H9 (cell line): ENCODE measurements around the gene RBM38. TPM values are rescaled to one million over a fixed set of nuclear protein-coding genes. Genes with fewer than 3 reads are reported as not detected.

Source experiments
- DNase-seq: peaks from one replicate; pipeline ENCODE4 v3.0.0-alpha.2; 2017
- H2AFZ ChIP-seq: one replicate; pipeline ENCODE4 v1.6.1; 2013; ENCODE audit warnings: mild to moderate bottlenecking, low read length, control low read depth, moderate library complexity
- H2AK5ac ChIP-seq: 2 replicates; pipeline ENCODE4 v1.6.1; 2013; ENCODE audit warnings: low read length, control low read depth, mixed read lengths; ENCODE audit not compliant: insufficient read length
- H2BK120ac ChIP-seq: one replicate; pipeline ENCODE4 v1.6.1; 2013; ENCODE audit warnings: low read depth, mild to moderate bottlenecking, low read length, control low read depth, inconsistent platforms; ENCODE audit not compliant: poor library complexity, severe bottlenecking
- H2BK12ac ChIP-seq: 2 replicates; pipeline ENCODE4 v1.6.1; 2013; ENCODE audit warnings: low read length, control low read depth, mixed read lengths, low read depth; ENCODE audit not compliant: insufficient read length
- H2BK15ac ChIP-seq: 2 replicates; pipeline ENCODE4 v1.6.1; 2013; ENCODE audit warnings: low read depth, low read length, control low read depth
- H2BK20ac ChIP-seq: one replicate; pipeline ENCODE4 v1.6.1; 2013; ENCODE audit warnings: low read depth, mild to moderate bottlenecking, low read length, control low read depth, inconsistent platforms; ENCODE audit not compliant: poor library complexity, severe bottlenecking
- H2BK5ac ChIP-seq: 2 replicates; pipeline ENCODE4 v1.6.1; 2013; ENCODE audit warnings: low read length, control low read depth, mixed read lengths; ENCODE audit not compliant: insufficient read length
- H3K14ac ChIP-seq: 2 replicates; pipeline ENCODE4 v1.6.1; 2013; ENCODE audit warnings: low read length, control low read depth; ENCODE audit not compliant: insufficient read depth
- H3K18ac ChIP-seq: 2 replicates; pipeline ENCODE4 v1.6.1; 2013; ENCODE audit warnings: low read depth, mild to moderate bottlenecking, mixed read lengths, low read length, control low read depth; ENCODE audit not compliant: insufficient read length
- H3K23ac ChIP-seq: 2 replicates; pipeline ENCODE4 v1.6.1; 2013; ENCODE audit warnings: low read length, control low read depth, mixed read lengths, low read depth; ENCODE audit not compliant: insufficient read length
- H3K23me2 ChIP-seq: 2 replicates; pipeline ENCODE4 v1.6.1; 2013; ENCODE audit warnings: low read depth, mild to moderate bottlenecking, mixed read lengths, low read length, control low read depth; ENCODE audit not compliant: insufficient read length, poor library complexity, severe bottlenecking
- H3K27ac ChIP-seq: 2 replicates; pipeline ENCODE4 v1.5.1; 2013; ENCODE audit warnings: low read length, control low read depth, mixed read lengths, low read depth; ENCODE audit not compliant: insufficient read length
- H3K27me3 ChIP-seq: 2 replicates; pipeline ENCODE4 v1.6.1; 2013; ENCODE audit warnings: low read length, control low read depth, inconsistent platforms; ENCODE audit not compliant: insufficient read depth
- H3K4ac ChIP-seq: 2 replicates; pipeline ENCODE4 v1.6.1; 2013; ENCODE audit warnings: low read depth, mild to moderate bottlenecking, control low read depth, inconsistent platforms, low read length, moderate library complexity
- H3K4me1 ChIP-seq: 2 replicates; pipeline ENCODE4 v1.6.1; 2013; ENCODE audit warnings: low read length, control low read depth, inconsistent platforms; ENCODE audit not compliant: insufficient read depth
- H3K4me2 ChIP-seq: 2 replicates; pipeline ENCODE4 v1.6.1; 2013; ENCODE audit warnings: low read length, control low read depth, mixed read lengths; ENCODE audit not compliant: insufficient read length, insufficient read depth
- H3K56ac ChIP-seq: 2 replicates; pipeline ENCODE4 v1.6.1; 2013; ENCODE audit warnings: low read depth, mild to moderate bottlenecking, mixed read lengths, low read length, control low read depth; ENCODE audit not compliant: insufficient read length
- H3K79me1 ChIP-seq: 2 replicates; pipeline ENCODE4 v1.6.1; 2013; ENCODE audit warnings: low read depth, mild to moderate bottlenecking, moderate library complexity, low read length, control low read depth, inconsistent platforms; ENCODE audit not compliant: insufficient read depth, poor library complexity, severe bottlenecking
- H3K79me2 ChIP-seq: 2 replicates; pipeline ENCODE4 v1.6.1; 2013; ENCODE audit warnings: low read length, control low read depth, inconsistent platforms; ENCODE audit not compliant: insufficient read depth
- H3K9ac ChIP-seq: 2 replicates; pipeline ENCODE4 v1.6.1; 2013; ENCODE audit warnings: low read length, control low read depth, mixed read lengths; ENCODE audit not compliant: insufficient read length; ENCODE audit errors: extremely low read depth
- H3K9me3 ChIP-seq: one replicate; pipeline ENCODE4 v1.6.1; 2013; ENCODE audit warnings: low read depth, low read length, inconsistent platforms; ENCODE audit not compliant: control insufficient read depth
- H3T11ph ChIP-seq: one replicate; pipeline ENCODE4 v1.6.1; 2013; ENCODE audit warnings: mild to moderate bottlenecking, low read length, control low read depth, inconsistent platforms
- H4K20me1 ChIP-seq: one replicate; pipeline ENCODE4 v1.6.1; 2013; ENCODE audit not compliant: control insufficient read depth, insufficient read length, insufficient read depth
- H4K5ac ChIP-seq: 2 replicates; pipeline ENCODE4 v1.6.1; 2013; ENCODE audit warnings: low read depth, mild to moderate bottlenecking, mixed read lengths, low read length, control low read depth; ENCODE audit not compliant: insufficient read length
- H4K8ac ChIP-seq: replicated peaks from 2 replicates; pipeline ENCODE4 v1.6.1; 2013; ENCODE audit warnings: low read length, control low read depth, mixed read lengths, low read depth; ENCODE audit not compliant: insufficient read length
- H4K91ac ChIP-seq: 2 replicates; pipeline ENCODE4 v1.6.1; 2013; ENCODE audit warnings: low read depth, mild to moderate bottlenecking, moderate library complexity, mixed read lengths, low read length, control low read depth; ENCODE audit not compliant: insufficient read length
- H3K27ac Mint-ChIP-seq, 3 experiments: 2 replicates in 2 of 3; 3 replicates in 1 of 3; pipeline ENCODE4 v1.8.0; 2020 to 2021; ENCODE audit warnings: mixed read lengths in 3 of 3, mild to moderate bottlenecking in 1 of 3, moderate library complexity in 1 of 3
- H3K27me3 Mint-ChIP-seq: 2 replicates; pipeline ENCODE4 v1.8.0; 2021; ENCODE audit warnings: low read depth, mild to moderate bottlenecking, moderate library complexity, mixed read lengths
- H3K36me3 Mint-ChIP-seq, 3 experiments: 2 replicates in 2 of 3; 3 replicates in 1 of 3; pipeline ENCODE4 v1.8.0; 2020 to 2021; ENCODE audit warnings: low read depth in 3 of 3, mixed read lengths in 3 of 3; ENCODE audit not compliant: insufficient read depth in 1 of 3
- H3K4me1 Mint-ChIP-seq, 2 experiments: 2 replicates each; pipeline ENCODE4 v1.8.0; 2020; ENCODE audit warnings: mixed read lengths in 2 of 2
- H3K4me3 Mint-ChIP-seq, 2 experiments: 2 replicates in 1 of 2; 3 replicates in 1 of 2; pipeline ENCODE4 v1.8.0; 2020 to 2021; ENCODE audit warnings: mild to moderate bottlenecking in 2 of 2, mixed read lengths in 2 of 2, moderate library complexity in 1 of 2
- H3K9me3 Mint-ChIP-seq, 2 experiments: 2 replicates in 1 of 2; 3 replicates in 1 of 2; pipeline ENCODE4 v1.8.0; 2020; ENCODE audit warnings: mild to moderate bottlenecking in 2 of 2, mixed read lengths in 2 of 2, moderate library complexity in 1 of 2
- CTCF ChIP-seq: fragments of 200-600 bp; sonication (generic); conservative IDR thresholded peaks from 3 replicates; pipeline ENCODE4 v1.8.0; 2021; ENCODE audit warnings: antibody characterized with exemption, mild to moderate bottlenecking
- WGBS: extraction: QIAGEN DNeasy Blood & Tissue Kit; methylation state at CpG from one replicate; pipeline ENCODE4 v1.1.7; 2013; ENCODE audit warnings: missing lambda C conversion rate, low lambda C conversion rate, mixed read lengths; ENCODE audit not compliant: insufficient read length; ENCODE audit errors: extremely low coverage; 5-methylcytosine and 5-hydroxymethylcytosine counted together
- total RNA-seq: library from RNA; stranded (reverse); gene quantifications from 2 replicates; pipeline ENCODE4 v1.2.1, GENCODE V29; 2021

The RBM38 gene
- total RNA-seq, 1 experiment from 2014 or later = 66.8 TPM

- Histone ChIP-seq H3T11ph (no peak overlapping the region), H2AFZ (no peak overlapping the region), H2BK120ac (no peak overlapping the region), H2BK15ac (no peak overlapping the region), H2AK5ac (no peak overlapping the region), H3K79me2 (no peaks in the 10 kb centered on the region), H4K5ac (no peak overlapping the region), H3K9me3 (no peaks in the 10 kb centered on the region), H3K23ac (no peak overlapping the region), H3K4me1 (no peaks in the 10 kb centered on the region), H3K4me2 (no peak overlapping the region), H4K91ac (no peak overlapping the region), H3K23me2 (no peaks in the 10 kb centered on the region), H3K18ac (no peak overlapping the region), H3K27me3 (no peaks in the 10 kb centered on the region), H3K27ac (no peak overlapping the region), H2BK5ac (no peak overlapping the region), H3K4ac (no peak overlapping the region), H2BK12ac (no peak overlapping the region), H3K56ac (no peak overlapping the region), H3K79me1 (no peaks in the 10 kb centered on the region), H3K14ac (no peak overlapping the region), H2BK20ac (no peak overlapping the region), H4K8ac (no peak overlapping the region), H4K20me1 (no peaks in the 10 kb centered on the region), H3K9ac (no peak overlapping the region)
- Mint-ChIP-seq H3K9me3 (no peaks in the 10 kb centered on the region), H3K4me1 (peaks cover 10% of the 10 kb centered on the region in 2 experiments), H3K27me3 (no peaks in the 10 kb centered on the region), H3K36me3 (peaks cover 38 to 68% (median 59%) of the 10 kb centered on the region in 3 experiments), H3K4me3 (no peak overlapping the region), H3K27ac (no peak overlapping the region)
- no peak for DNase-seq
- no CpG with 5 or more reads among the region's 16 CpGs for WGBS
- no peak for TF ChIP-seq CTCF
These were observed 13.1 kb upstream of the RBM38 start for GRCh38 chr20:57378107-57378506.
